Common myeloid progenitor, CD34-positive (primary cell): ENCODE measurements around the gene ZNF514.

Experiments used
- CTCF ChIA-PET: fragments of 350-600 bp; sonication (Branson Sonifier 250); formaldehyde crosslinking; loops from one replicate; lab custom pipeline; 2021; ENCODE audit warnings: antibody characterized with exemption; lab: Charles Lee
- POLR2A ChIA-PET: fragments of 350-600 bp; sonication (Branson Sonifier 250); formaldehyde crosslinking; loops from one replicate; lab custom pipeline; 2021; ENCODE audit warnings: antibody characterized with exemption; lab: Charles Lee
- DNase-seq, 3 donors: peaks; one replicate each; pipeline versions ENCODE4 v3.0.0 to v3.0.0-alpha.2; 2013
- H3K27ac ChIP-seq, 2 experiments: 1 replicate in 1 of 2; 2 replicates in 1 of 2; pipeline ENCODE4 v1.7.0; 2013; ENCODE audit warnings: inconsistent platforms in 2 of 2, low read length in 2 of 2, mild to moderate bottlenecking in 2 of 2, low read depth in 1 of 2, moderate library complexity in 1 of 2; ENCODE audit not compliant: severe bottlenecking in 2 of 2, insufficient read depth in 1 of 2, poor library complexity in 1 of 2
- H3K27me3 ChIP-seq, 5 experiments: replicated peaks in 2 of 5; 1 replicate in 3 of 5; 2 replicates in 2 of 5; pipeline versions ENCODE4 v1.6.1 to v1.7.0; 2013; ENCODE audit warnings: low read length in 4 of 5, mild to moderate bottlenecking in 2 of 5, moderate library complexity in 2 of 5, inconsistent platforms in 1 of 5; ENCODE audit not compliant: insufficient read depth in 5 of 5, control insufficient read depth in 4 of 5
- H3K36me3 ChIP-seq, 4 experiments: 1 replicate in 2 of 4; 2 replicates in 2 of 4; pipeline versions ENCODE4 v1.6.1 to v1.7.0; 2013; ENCODE audit warnings: low read length in 3 of 4, control low read depth in 1 of 4, mild to moderate bottlenecking in 1 of 4; ENCODE audit not compliant: control insufficient read depth in 4 of 4, insufficient read depth in 4 of 4
- H3K4me1 ChIP-seq, 4 experiments: 1 replicate in 3 of 4; 2 replicates in 1 of 4; pipeline versions ENCODE4 v1.6.1 to v1.7.1; 2013; ENCODE audit warnings: low read length in 3 of 4, mild to moderate bottlenecking in 3 of 4, control low read depth in 1 of 4, inconsistent platforms in 1 of 4, moderate library complexity in 1 of 4; ENCODE audit not compliant: control insufficient read depth in 4 of 4, insufficient read depth in 4 of 4; ENCODE audit errors: control extremely low read depth in 1 of 4
- H3K4me3 ChIP-seq, 7 experiments: 1 replicate in 4 of 7; 2 replicates in 3 of 7; pipeline versions ENCODE4 v1.5.1 to v1.7.0; 2013; ENCODE audit warnings: mild to moderate bottlenecking in 7 of 7, low read length in 6 of 7, moderate library complexity in 6 of 7, inconsistent platforms in 2 of 7, low read depth in 2 of 7, control low read depth in 1 of 7; ENCODE audit not compliant: insufficient read depth in 4 of 7, control insufficient read depth in 1 of 7; ENCODE audit errors: extremely low read depth in 1 of 7
- H3K9me3 ChIP-seq, 5 experiments: 1 replicate in 4 of 5; 2 replicates in 1 of 5; pipeline versions ENCODE4 v1.6.1 to v1.7.1; 2013; ENCODE audit warnings: low read length in 4 of 5, mild to moderate bottlenecking in 2 of 5, inconsistent platforms in 1 of 5, low read depth in 1 of 5, moderate library complexity in 1 of 5; ENCODE audit not compliant: control insufficient read depth in 4 of 5, insufficient read depth in 2 of 5; ENCODE audit errors: control extremely low read depth in 1 of 5
- WGBS: methylation state at CpG from one replicate; pipeline ENCODE4 v1.1.5; 2013; ENCODE audit not compliant: insufficient coverage; 5-methylcytosine and 5-hydroxymethylcytosine counted together

ZNF514 gene

DNA sequence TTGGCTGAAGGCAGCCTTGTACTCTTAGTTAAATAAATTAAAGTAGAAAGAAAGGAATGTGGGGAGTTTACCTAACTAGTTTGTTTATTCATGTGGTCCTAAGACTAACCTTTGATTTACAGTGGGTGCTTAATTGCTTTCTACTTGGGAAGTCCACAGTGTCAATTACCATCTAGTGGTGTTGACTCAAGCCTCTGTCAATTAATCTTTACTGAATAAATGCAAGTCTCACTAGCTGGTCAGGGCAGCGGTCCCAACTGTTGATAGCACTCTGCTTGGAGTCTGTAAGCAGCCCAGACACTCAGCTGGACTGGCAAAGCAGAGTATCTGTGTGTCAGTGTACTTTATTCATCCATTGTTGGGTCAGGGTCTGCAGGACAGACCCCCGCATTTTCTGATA, 15.8 kb downstream of the ZNF514 start:
- H3K27me3 ChIP-seq = no peaks in the 10 kb centered on the region
- no peaks in the 10 kb centered on the region for H3K4me1 ChIP-seq
- ChIA-PET CTCF (no interaction called here), POLR2A (no interaction called here)
- WGBS = 100% methylated on average over 2 of the region's 2 CpGs
- no peak overlapping the region for H3K27ac ChIP-seq
- no peak overlapping the region for H3K4me3 ChIP-seq
- no peak for DNase-seq
- peaks cover 15 to 79% (median 58%) of the 10 kb centered on the region in 5 experiments for H3K9me3 ChIP-seq
- H3K36me3 ChIP-seq = peaks cover 0 to 24% (median 5%) of the 10 kb centered on the region in 4 experiments

DNA sequence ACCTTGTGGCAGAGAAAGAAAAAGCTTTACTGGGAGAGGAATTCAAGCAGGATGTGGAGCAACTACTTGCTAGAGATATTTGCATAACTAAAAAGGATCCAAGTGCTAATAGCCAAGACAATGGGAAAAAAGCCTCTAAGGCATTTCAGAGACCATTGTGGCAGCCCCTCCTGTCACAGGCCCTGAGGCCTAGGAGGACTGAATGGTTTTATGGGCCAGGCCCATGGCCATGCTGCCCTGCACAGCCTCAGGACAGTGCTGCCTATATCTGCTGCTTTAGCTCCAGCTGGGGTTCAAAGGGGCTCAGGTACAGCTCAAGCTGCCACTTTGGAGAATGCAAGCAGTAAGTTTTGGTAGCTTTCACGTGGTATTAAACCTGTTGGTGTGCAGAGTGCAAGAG, 20.9 kb downstream of the ZNF514 start:
- Histone ChIP-seq H3K9me3 (peaks cover 7 to 65% (median 35%) of the 10 kb centered on the region in 5 experiments), H3K27ac (no peak overlapping the region), H3K4me1 (no peaks in the 10 kb centered on the region), H3K27me3 (no peaks in the 10 kb centered on the region), H3K4me3 (no peak overlapping the region), H3K36me3 (peaks cover 0 to 5% (median 0%) of the 10 kb centered on the region in 4 experiments)
- CTCF ChIA-PET = no interaction called here
- POLR2A ChIA-PET = no interaction called here
- WGBS = 100% methylated on average over 1 of the region's 1 CpG
- no peak for DNase-seq

DNA sequence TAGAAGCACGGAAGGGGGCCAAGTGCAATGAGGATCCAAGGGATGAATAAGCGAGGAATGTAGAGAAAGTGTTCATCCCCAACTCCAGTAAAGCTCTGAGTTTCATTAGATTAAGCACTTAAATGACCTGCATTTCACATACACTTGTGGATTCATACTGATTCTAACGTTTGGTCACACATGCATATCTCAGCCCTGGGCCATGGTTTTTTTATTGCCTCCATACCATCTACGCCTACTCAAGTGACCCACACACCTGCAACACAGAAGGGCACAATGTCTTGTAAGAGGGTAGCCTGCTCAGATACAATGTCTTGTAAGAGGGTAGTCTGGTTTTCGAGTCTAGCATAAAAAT, 37.5 kb downstream of the ZNF514 start:
- H3K36me3 ChIP-seq = no peaks in the 10 kb centered on the region
- H3K9me3 ChIP-seq = no peaks in the 10 kb centered on the region
- 0% methylated on average over 2 of the region's 5 CpGs for WGBS
- peak overlapping the region; percentile 90 to 93 for H3K27ac ChIP-seq
- peak overlapping the region; percentile 61 to 98 (median 96) for H3K4me3 ChIP-seq
- H3K4me1 ChIP-seq = peaks cover 2 to 21% (median 11%) of the 10 kb centered on the region in 4 experiments
- H3K27me3 ChIP-seq = no peaks in the 10 kb centered on the region
- ChIA-PET POLR2A (interaction anchor here (1.7 kb wide), 1 partner anchor 43 kb away, joined by 9 read pairs; the partner anchor contains the start of gene ZNF2), CTCF (interaction anchor here (1.3 to 2.2 kb wide), 6 partner anchors 36 to 48 kb away, joined by 3 to 7 read pairs (median 4); partner anchors contain the start of genes ZNF2 and ZNF514)
- DNase-seq = peak in 1 of 3 donors; percentile 5

DNA sequence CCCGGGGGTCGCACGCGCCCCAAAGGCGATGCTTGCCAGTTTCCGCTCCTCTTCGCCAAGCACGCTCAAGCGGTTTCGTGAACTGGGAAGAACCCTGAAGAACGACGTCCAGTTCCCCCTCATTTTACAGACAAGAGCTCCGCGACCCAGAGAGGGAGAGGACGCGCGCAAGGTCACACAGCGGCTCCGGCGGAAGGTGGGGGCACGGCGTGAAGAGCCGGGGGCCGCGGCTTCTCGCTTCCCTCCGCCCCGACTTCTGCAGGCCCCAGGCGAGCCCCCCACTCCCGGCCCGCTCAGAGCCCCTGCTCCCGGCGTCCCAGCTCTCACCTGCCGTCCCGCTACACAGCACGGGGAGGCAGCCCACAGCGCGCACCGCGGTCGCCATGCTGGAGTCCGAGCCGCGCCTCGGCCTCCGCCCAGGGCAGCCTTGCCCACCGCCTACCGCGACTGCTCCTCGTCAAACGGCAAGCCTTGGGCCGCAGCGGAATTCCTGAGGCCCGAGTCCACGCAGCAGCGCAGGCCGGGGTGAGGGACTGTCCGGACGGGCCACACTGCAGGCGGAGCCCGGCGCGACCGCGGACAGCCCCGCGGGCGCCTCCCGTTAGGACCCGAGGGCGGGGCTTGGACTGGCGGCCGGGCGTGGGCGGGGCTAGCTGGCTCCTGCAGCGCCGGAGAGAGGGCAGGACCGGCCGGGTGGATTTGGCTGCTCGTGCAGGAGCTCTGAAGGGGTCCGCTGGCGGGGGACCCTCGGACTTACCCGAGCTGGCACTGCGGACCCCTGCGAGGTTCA, 38.0 kb downstream of the ZNF514 start, which contains the start of gene MRPS5:
Gene MRPS5 (minus strand): TSS at position 402 of the 790 bp plus-strand sequence. CDS start 17 bp downstream, at position 385.
- POLR2A ChIA-PET = interaction anchor here (1.7 kb wide), 1 partner anchor 44 kb away, joined by 9 read pairs; the partner anchor contains the start of gene ZNF2
- WGBS = under 1% methylated on average over 70 of the region's 86 CpGs

DNA sequence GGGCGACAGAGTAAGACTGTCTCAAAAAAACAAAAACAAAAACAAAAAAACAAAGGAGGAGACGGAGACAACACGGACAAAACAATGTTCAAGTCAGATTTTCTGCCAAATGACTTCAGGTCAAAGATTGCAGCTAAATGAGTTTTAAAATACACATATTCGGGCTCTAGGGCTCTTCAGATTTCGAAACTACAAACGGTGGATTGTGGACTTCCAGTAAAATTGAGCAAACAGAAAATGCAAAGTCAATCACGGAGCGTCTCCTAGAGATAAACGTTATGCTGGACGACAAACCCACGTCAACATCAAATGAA, 38.6 kb downstream of the ZNF514 start:
- no peaks in the 10 kb centered on the region for H3K9me3 ChIP-seq
- WGBS = 7% methylated on average over 11 of the region's 11 CpGs
- ChIA-PET POLR2A (interaction anchor here (1.7 kb wide), 1 partner anchor 44 kb away, joined by 9 read pairs; the partner anchor contains the start of gene ZNF2), CTCF (interaction anchor here (0.6 to 2.2 kb wide), 7 partner anchors 39 to 98 kb away, joined by 3 to 8 read pairs (median 4); partner anchors contain the start of genes ZNF2 and ZNF514)
- peaks cover 2 to 21% (median 11%) of the 10 kb centered on the region in 4 experiments for H3K4me1 ChIP-seq
- H3K27me3 ChIP-seq = no peaks in the 10 kb centered on the region
- peak overlapping the region in 1 of 2 experiments; percentile 93 for H3K27ac ChIP-seq
- DNase-seq = no peak
- H3K36me3 ChIP-seq = peaks cover 0 to 4% (median 2%) of the 10 kb centered on the region in 4 experiments
- peak overlapping the region; percentile 61 to 98 (median 96) for H3K4me3 ChIP-seq

More for the DNA sequence above, 38.0 kb downstream of the ZNF514 start, which contains the start of gene MRPS5:
- Histone ChIP-seq H3K27ac (peak within 1 kb of the TSS; percentile 90 to 93), H3K36me3 (peaks cover 0 to 1% (median 0%) of the 10 kb centered on the region in 4 experiments), H3K27me3 (no peaks in the 10 kb centered on the region), H3K4me1 (peaks cover 2 to 21% (median 11%) of the 10 kb centered on the region in 4 experiments), H3K9me3 (no peaks in the 10 kb centered on the region), H3K4me3 (peak within 1 kb of the TSS; percentile 61 to 98 (median 96))
- CTCF ChIA-PET = interaction anchor here (0.6 to 2.2 kb wide), 9 partner anchors 37 to 99 kb away, joined by 3 to 8 read pairs (median 4); partner anchors contain the start of genes ZNF2 and ZNF514
- DNase-seq = peak; percentile 61 to 76 (median 66)

DNA sequence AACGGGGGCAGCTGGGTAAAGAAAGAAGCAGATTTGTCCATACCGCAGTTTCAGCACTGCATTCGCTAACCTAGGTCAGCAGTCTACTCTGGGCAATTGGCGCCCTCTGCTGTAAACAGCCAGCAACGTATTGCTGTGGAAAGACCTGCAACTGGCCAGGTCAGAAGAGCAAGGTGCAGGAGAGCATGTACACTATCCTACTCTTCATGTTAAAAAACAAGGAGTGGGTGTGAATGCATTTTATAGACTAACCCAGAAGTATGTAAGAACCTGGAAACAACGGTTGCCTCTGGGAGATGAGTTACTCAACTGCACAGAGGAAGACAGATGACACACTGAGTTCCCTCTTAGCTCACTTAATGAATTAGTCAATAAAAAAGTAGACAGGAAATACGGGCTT, 44.2 kb downstream of the ZNF514 start:
- WGBS = 40% methylated on average over 4 of the region's 7 CpGs
- no peak overlapping the region for H3K27ac ChIP-seq

More for the DNA sequence above, 44.2 kb downstream of the ZNF514 start:
- ChIA-PET CTCF (interaction anchor here (0.7 to 3.1 kb wide), 20 partner anchors 9 to 243 kb away, joined by 3 to 29 read pairs (median 6); partner anchors contain the start of gene MAL), POLR2A (no interaction called here)
- no peak overlapping the region for H3K4me3 ChIP-seq
- H3K4me1 ChIP-seq = peaks cover 0 to 13% (median 8%) of the 10 kb centered on the region in 4 experiments
- H3K9me3 ChIP-seq = no peaks in the 10 kb centered on the region
- H3K27me3 ChIP-seq = no peaks in the 10 kb centered on the region
- peak; percentile 67 to 81 (median 79) for DNase-seq
- peaks cover 2 to 32% (median 14%) of the 10 kb centered on the region in 4 experiments for H3K36me3 ChIP-seq
